Stimulated activated naive CD8-positive, alpha-beta T cell treated with anti-CD3 and anti-CD28 coated beads, Interleukin-15, amount 100 ng/mL, for 72 hours (primary cell): ENCODE measurements around the gene DNAJC22.
"Not testable (repeated sequence)": the region's sequence is repeated elsewhere in the genome, so short reads cannot be mapped to it uniquely, and the experiment has no call there.

Experiments
- ATAC-seq: fragments of 150-1000 bp; cut with Tn5 transposase; 2 replicates; pipeline ENCODE4 v1.10.0; 2021; ENCODE audit warnings: mild to moderate bottlenecking, moderate library complexity
- DNase-seq, 2 donors: peaks; one replicate each; pipeline ENCODE4 v3.0.0; 2021 to 2022
- H3K27ac Mint-ChIP-seq, 2 donors: one replicate each; pipeline ENCODE4 v1.8.0; 2022; ENCODE audit warnings: mild to moderate bottlenecking in 2 of 2, mixed read lengths in 2 of 2, moderate library complexity in 2 of 2
- H3K27me3 Mint-ChIP-seq: one replicate; pipeline ENCODE4 v1.8.0; 2022; ENCODE audit warnings: mixed read lengths
- H3K4me1 Mint-ChIP-seq: one replicate; pipeline ENCODE4 v1.8.0; 2022; ENCODE audit warnings: mild to moderate bottlenecking, mixed read lengths
- H3K4me3 Mint-ChIP-seq, 2 donors: one replicate each; pipeline ENCODE4 v1.8.0; 2022; ENCODE audit warnings: mild to moderate bottlenecking in 2 of 2, mixed read lengths in 2 of 2, moderate library complexity in 1 of 2
- H3K9me3 Mint-ChIP-seq, 2 donors: one replicate each; pipeline ENCODE4 v1.8.0; 2022; ENCODE audit warnings: mixed read lengths in 2 of 2

Gene DNAJC22

DNA sequence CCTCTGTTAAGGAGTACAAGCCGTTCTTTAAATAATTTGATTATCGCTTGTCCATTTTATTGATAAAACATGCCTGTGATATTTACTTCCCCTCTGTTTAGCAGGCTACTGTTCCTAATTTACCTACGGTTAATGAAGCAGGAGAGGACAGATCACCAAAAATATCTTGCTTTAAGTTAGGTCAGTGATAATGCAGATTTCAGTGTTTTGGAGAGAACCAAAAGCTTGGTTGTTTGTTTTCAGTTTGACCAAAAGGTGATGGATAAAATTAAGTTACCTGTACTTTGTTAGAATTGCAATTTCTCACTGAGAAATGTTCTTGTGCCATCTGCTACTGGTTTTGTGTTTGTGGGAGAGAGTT lies 21.5 kb downstream of the DNAJC22 start:
- Mint-ChIP-seq H3K27ac (no peak overlapping the region), H3K9me3 (no peaks in the 10 kb centered on the region), H3K27me3 (no peaks in the 10 kb centered on the region), H3K4me3 (peak overlapping the region; percentile 78 to 84), H3K4me1 (peaks cover 44% of the 10 kb centered on the region)
- DNase-seq (no peak), ATAC-seq (no peak)

DNA sequence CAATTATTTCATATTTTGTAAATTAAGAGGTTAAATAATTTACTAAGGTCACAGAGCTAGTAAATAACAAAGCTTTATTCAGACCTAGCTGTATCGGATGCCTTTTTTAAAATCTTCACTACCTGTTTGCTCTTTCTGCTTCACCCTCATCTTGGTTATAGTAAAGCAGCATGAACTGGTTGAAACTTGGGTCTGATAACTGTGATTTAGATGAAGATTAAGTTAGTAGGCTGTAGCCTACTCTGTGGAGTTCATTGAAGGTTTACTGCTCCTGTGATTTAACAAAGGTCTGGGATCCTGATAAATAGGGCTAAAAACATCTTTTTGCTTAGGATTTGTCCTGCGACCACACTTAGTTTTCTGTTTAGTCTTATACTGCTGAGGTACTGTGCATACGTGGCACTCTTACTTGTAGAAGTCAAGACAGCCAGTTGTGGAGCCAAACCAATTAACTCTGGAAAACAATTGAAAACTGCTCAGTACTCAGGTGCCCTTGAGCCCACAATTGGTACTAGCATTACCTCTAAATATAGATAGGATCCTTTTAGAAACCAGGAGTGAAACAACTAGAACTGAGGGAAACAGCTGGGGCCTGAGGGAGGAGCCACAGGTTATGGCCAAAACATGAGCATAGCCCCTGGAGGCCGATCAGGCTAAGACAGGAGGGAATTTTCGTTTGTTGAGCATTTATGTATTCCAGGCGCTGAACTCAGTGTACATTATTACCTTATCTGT lies 22.9 kb downstream of the DNAJC22 start:
- no peak overlapping the region for H3K4me3 Mint-ChIP-seq
- ATAC-seq (no peak), DNase-seq (no peak)
- no peaks in the 10 kb centered on the region for H3K9me3 Mint-ChIP-seq
- H3K27me3 Mint-ChIP-seq: no peaks in the 10 kb centered on the region
- H3K4me1 Mint-ChIP-seq: peaks cover 44% of the 10 kb centered on the region
- no peak overlapping the region for H3K27ac Mint-ChIP-seq

DNA sequence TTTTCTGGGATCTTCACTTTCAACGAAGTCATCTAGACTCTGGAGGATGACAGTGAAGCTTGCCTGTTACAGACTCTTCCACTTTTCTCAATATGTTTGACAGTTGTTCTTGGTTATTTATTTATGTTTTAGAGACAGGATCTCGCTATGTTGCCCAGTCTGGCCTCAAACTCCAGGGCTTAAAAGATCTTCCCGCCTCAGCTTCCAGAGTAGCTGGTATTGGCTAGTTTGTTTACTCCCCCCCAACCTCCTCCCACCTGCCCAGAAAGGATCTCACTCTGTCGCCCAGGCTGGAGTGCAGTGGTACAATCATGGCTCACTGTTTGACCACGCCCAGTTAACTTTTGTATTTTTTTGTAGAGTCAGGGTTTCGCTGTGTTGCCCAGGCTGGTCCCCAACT lies 23.9 kb downstream of the DNAJC22 start:
- Mint-ChIP-seq H3K4me3 (no peak overlapping the region), H3K27me3 (no peaks in the 10 kb centered on the region), H3K4me1 (peaks cover 42% of the 10 kb centered on the region), H3K9me3 (no peaks in the 10 kb centered on the region), H3K27ac (no peak overlapping the region)
- ATAC-seq (no peak), DNase-seq (no peak)

DNA sequence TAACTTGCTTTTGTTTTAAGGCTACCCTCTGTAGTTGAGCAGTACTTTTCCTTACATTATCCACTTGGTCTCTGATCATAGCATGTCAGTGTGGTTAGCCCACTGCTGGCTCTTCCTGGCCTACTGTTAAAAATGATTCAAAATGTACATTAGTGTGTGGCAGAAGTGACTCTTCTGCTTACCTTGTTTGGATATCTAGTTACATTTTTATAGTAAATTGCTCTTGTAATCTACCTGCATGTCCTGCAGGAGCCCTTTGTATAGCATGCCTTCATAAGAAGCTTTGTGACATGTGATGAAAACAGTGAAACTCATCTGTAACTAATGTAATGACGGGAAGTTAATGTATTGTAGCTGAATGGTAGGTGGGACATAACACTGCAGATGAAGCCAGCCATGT lies 28.7 kb downstream of the DNAJC22 start:
- Mint-ChIP-seq H3K4me1 (peaks cover 6% of the 10 kb centered on the region), H3K27me3 (no peaks in the 10 kb centered on the region), H3K9me3 (no peaks in the 10 kb centered on the region), H3K4me3 (no peak overlapping the region), H3K27ac (no peak overlapping the region)
- ATAC-seq (peak; percentile 50), DNase-seq (no peak)

DNA sequence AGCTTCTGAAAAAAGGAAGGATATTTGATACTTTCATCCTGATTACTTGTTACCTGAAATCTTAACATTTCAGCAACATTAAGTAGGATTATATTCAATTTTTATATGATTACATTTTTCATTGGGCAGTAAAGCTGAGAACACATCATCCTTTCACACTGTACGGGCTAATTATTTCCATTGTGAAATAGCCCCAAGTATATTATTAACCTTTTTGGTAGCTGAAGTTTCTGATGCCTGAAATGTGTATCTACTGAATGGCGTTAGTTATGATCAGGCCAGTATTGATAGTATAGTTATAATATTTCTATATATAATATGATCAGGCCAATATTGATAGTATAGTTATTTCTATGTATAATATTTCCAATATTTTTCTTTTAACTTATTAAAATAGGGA lies 30.7 kb downstream of the DNAJC22 start:
- no peaks in the 10 kb centered on the region for H3K27me3 Mint-ChIP-seq
- H3K4me3 Mint-ChIP-seq: no peak overlapping the region
- no peaks in the 10 kb centered on the region for H3K9me3 Mint-ChIP-seq
- DNase-seq (no peak), ATAC-seq (no peak)
- no peak overlapping the region for H3K27ac Mint-ChIP-seq
- no peaks in the 10 kb centered on the region for H3K4me1 Mint-ChIP-seq

DNA sequence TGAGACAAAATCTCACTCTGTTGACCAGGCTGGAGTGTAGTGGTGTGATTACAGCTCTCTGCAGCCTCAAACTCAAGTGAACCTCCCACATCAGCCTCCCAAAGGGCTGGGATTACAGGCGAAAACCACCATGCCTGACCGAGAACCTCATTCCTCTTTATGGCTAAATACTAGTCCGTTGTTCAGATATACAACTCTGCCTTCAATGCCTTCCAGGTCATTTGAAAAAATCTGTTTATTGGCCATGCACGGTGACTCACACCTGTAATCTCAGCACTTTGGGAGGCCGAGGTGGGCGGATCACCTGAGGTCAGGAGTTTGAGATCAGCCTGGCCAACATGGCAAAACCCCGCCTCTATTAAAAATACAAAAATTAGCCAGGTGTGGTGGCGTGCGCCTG lies 33.5 kb downstream of the DNAJC22 start:
- H3K4me1 Mint-ChIP-seq, ATAC-seq, H3K4me3 Mint-ChIP-seq, H3K9me3 Mint-ChIP-seq, DNase-seq, H3K27me3 Mint-ChIP-seq: not testable (repeated sequence)
- H3K27ac Mint-ChIP-seq: peak overlapping the region in 1 of 2 donors; percentile 2

DNA sequence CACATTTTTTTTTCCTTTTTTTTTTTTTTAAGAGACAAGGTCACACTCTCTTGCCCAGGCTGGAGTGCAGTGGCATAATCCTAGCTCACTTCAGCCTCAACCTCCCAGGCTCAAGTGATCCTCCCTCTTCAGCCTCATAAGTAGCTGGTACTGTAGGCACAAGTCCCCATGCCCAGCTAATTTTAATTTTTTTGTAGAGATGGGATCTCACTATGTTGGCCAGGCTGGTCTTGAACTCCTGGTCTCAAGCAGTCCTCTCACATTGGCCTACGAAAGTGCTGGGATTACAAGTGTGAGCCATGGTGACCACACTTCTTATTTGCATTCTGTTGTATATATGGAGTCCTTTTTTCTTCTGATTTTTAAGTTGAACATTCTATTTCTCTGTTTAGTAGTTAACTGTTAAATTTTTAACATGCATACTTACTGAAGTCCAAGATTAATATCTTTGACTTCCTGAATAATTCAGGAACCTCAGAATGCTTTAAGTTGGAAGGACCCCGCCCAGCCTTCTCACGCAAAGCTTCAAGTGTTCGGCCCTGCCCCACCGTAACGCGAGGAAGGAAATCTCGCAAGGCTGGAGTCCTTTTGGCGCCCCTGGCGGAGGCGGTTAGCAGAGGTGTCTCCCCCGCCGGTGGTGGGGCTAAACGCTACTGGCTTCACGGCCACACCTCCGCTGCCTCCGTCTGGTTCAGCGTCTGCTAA lies 42.1 kb downstream of the DNAJC22 start:
- DNase-seq (peak; percentile 64 to 66), ATAC-seq (peak; percentile 91)
- H3K4me1 Mint-ChIP-seq: peaks cover 10% of the 10 kb centered on the region
- H3K4me3 Mint-ChIP-seq: peak overlapping the region; percentile 16 to 70
- no peak overlapping the region for H3K27ac Mint-ChIP-seq
- H3K9me3 Mint-ChIP-seq: no peaks in the 10 kb centered on the region
- H3K27me3 Mint-ChIP-seq: peaks cover 9% of the 10 kb centered on the region

DNA sequence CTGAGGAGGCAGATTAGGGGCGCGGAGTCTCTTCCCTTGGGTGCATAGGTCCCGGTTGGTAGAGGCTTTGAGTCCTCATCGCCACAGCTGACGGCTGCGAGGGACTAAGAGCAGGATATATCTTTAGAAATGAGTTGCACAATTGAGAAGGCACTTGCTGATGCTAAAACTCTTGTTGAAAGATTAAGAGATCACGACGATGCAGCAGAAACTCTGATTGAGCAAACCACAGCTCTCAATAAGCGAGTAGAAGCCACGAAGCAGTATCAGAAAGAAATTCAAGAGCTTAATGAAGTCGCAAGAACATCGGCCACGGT lies 42.7 kb downstream of the DNAJC22 start:
- ATAC-seq (no peak), DNase-seq (no peak)
- Mint-ChIP-seq H3K4me1 (peaks cover 10% of the 10 kb centered on the region), H3K27me3 (peaks cover 9% of the 10 kb centered on the region), H3K27ac (no peak overlapping the region), H3K4me3 (peak overlapping the region; percentile 16 to 70), H3K9me3 (no peaks in the 10 kb centered on the region)

DNA sequence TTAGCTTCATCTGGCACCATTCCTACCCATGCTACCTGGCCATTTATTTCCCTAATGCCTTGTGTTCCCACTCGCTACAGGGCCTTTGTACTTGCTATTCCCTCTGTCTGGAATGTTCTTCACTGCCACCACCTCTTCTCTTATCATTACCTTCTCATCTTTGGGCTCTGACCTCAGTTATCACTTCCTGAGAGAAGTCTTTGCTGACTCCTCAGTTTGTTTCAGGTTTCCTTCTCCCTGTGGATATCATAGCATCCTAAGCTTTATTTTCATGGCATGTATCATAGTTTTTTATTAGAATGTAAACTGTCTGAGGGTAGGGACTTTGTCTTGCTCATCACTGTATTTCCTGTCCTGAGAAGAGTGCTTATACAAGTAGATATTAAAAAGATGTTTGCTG lies 50.3 kb downstream of the DNAJC22 start:
- DNase-seq (no peak), ATAC-seq (no peak)
- no peaks in the 10 kb centered on the region for H3K9me3 Mint-ChIP-seq
- H3K27ac Mint-ChIP-seq: no peak overlapping the region
- H3K4me1 Mint-ChIP-seq: no peaks in the 10 kb centered on the region
- H3K4me3 Mint-ChIP-seq: no peak overlapping the region
- no peaks in the 10 kb centered on the region for H3K27me3 Mint-ChIP-seq

DNA sequence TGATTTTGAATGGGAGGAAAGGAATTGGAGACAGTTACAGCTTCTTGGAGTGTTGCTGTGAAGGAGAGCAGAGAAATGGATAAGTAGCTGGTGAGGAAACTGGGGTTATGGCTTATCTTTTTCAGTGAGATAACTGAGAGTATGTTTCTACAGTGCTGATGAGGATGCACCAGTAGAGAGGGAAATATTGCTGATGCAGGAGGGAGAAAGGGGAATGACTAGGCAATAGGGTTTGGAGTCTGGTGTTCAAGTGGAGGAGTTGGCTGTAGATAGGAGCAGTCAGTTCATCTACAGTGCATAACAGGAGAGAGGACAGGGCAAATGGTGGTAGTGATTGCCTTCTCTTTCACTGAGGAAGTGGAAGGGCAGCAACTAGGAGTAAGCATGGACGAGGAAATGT lies 53.6 kb downstream of the DNAJC22 start:
- Mint-ChIP-seq H3K27ac (no peak overlapping the region), H3K27me3 (no peaks in the 10 kb centered on the region)

More for the DNA sequence above, 53.6 kb downstream of the DNAJC22 start:
- Mint-ChIP-seq H3K4me3 (no peak overlapping the region), H3K9me3 (no peaks in the 10 kb centered on the region), H3K4me1 (no peaks in the 10 kb centered on the region)
- DNase-seq (no peak), ATAC-seq (no peak)
